Measurements from ENCODE around the gene TBC1D22B. TPM values are rescaled to one million over a fixed set of nuclear protein-coding genes. Genes with fewer than 3 reads are reported as not detected.

TBC1D22B gene
- total and polyA plus RNA-seq, 7 donors: 6.1 to 10.8 (median 7.2) TPM

- 85 to 87% methylated on average over 7 of the region's 7 CpGs for WGBS, 2 donors
- DNase-seq: no peak
Observed at GRCh38 chr6:37315157-37315515, 57.6 kb downstream of the TBC1D22B start.

GRCh38 chr6:37316071-37316470, 58.5 kb downstream of the TBC1D22B start:
- Histone ChIP-seq H3K27me3 (no peaks in the 10 kb centered on the region), H3K9me3 (no peaks in the 10 kb centered on the region), H3K4me1 (peaks cover 0 to 17% (median 14%) of the 10 kb centered on the region in 4 donors), H3K36me3 (peaks cover 10 to 78% (median 28%) of the 10 kb centered on the region in 4 donors), H3K27ac (no peak overlapping the region), H3K4me3 (no peak overlapping the region)
- TF ChIP-seq POLR2A (IDR thresholded peaks at IDR 0.05) (no peak), POLR2AphosphoS5 (IDR thresholded peaks at IDR 0.05) (no peak), EP300 (IDR thresholded peaks at IDR 0.05) (no peak)
- TF ChIP-seq, protein P1, sequence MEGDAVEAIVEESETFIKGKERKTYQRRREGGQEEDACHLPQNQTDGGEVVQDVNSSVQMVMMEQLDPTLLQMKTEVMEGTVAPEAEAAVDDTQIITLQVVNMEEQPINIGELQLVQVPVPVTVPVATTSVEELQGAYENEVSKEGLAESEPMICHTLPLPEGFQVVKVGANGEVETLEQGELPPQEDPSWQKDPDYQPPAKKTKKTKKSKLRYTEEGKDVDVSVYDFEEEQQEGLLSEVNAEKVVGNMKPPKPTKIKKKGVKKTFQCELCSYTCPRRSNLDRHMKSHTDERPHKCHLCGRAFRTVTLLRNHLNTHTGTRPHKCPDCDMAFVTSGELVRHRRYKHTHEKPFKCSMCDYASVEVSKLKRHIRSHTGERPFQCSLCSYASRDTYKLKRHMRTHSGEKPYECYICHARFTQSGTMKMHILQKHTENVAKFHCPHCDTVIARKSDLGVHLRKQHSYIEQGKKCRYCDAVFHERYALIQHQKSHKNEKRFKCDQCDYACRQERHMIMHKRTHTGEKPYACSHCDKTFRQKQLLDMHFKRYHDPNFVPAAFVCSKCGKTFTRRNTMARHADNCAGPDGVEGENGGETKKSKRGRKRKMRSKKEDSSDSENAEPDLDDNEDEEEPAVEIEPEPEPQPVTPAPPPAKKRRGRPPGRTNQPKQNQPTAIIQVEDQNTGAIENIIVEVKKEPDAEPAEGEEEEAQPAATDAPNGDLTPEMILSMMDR (IDR thresholded peaks at IDR 0.05): no peak
- intact Hi-C loops (cut with DNase I): no loop called here
- DNase-seq: no peak
- 94 to 97% methylated on average over 7 of the region's 7 CpGs for WGBS, 2 donors

More at GRCh38 chr6:37315157-37315515, 57.6 kb downstream of the TBC1D22B start:
- TF ChIP-seq EP300 (IDR thresholded peaks at IDR 0.05) (no peak), POLR2A (IDR thresholded peaks at IDR 0.05) (no peak), POLR2AphosphoS5 (IDR thresholded peaks at IDR 0.05) (no peak)
- TF ChIP-seq, protein P1 (IDR thresholded peaks at IDR 0.05): no peak
- no peak overlapping the region for H3K4me3 ChIP-seq
- H3K9me3 ChIP-seq: no peaks in the 10 kb centered on the region
- H3K27me3 ChIP-seq: no peaks in the 10 kb centered on the region
- peaks cover 10 to 70% (median 26%) of the 10 kb centered on the region in 4 donors for H3K36me3 ChIP-seq
- intact Hi-C loops (cut with DNase I): no loop called here
- no peak overlapping the region for H3K27ac ChIP-seq
- H3K4me1 ChIP-seq: peaks cover 0 to 17% (median 14%) of the 10 kb centered on the region in 4 donors

DNA sequence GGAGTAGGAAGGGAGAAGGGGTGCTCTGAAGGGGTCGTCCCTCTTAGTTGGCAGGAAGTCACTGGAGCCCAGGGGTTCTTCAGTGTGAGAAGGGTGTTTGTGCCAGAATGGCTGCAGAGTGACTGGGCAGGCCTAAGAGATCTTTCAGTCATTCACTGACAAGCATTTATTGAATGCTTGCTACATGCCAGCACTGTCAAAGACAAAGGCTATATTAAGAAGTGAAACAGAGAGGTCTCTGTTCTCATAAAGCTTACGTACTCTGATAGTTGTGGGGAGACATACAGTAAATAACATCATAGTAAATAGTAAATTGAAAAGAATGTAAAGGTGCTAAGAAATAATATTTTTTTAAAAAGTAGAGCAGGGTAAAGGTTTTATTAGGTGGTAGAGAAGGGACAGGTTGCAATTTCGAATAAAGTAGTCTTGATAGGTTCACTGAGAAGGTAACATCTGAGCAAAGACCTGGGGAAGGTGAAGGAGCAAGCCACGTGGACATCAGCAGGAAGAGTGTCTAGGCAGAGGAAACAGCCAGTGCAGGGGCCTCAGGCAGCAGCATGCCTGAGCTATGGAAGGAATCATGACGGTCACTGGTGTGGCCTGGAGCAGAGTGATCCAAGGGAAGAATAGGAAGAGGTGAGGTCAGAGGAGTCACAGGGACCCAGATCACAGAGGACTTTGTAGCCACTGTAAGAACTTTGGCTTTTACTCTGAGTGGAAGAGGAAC, 59.9 kb downstream of the TBC1D22B start:
- H3K27ac ChIP-seq: no peak overlapping the region
- H3K4me3 ChIP-seq: no peak overlapping the region
- intact Hi-C loops (cut with DNase I): no loop called here
- TF ChIP-seq POLR2AphosphoS5 (IDR thresholded peaks at IDR 0.05): no peak
- no peak for TF ChIP-seq POLR2A (IDR thresholded peaks at IDR 0.05)
- TF ChIP-seq EP300 (IDR thresholded peaks at IDR 0.05): no peak
- TF ChIP-seq, protein P1 (IDR thresholded peaks at IDR 0.05): no peak
- peaks cover 10 to 89% (median 28%) of the 10 kb centered on the region in 4 donors for H3K36me3 ChIP-seq
- H3K4me1 ChIP-seq: peaks cover 0 to 5% (median 1%) of the 10 kb centered on the region in 4 donors
- H3K9me3 ChIP-seq: no peaks in the 10 kb centered on the region
- DNase-seq: no peak
- WGBS, 2 donors: 92 to 95% methylated on average over 5 of the region's 5 CpGs
- no peaks in the 10 kb centered on the region for H3K27me3 ChIP-seq

- intact Hi-C loops (cut with DNase I): no loop called here
- Histone ChIP-seq H3K27me3 (no peaks in the 10 kb centered on the region), H3K27ac (no peak overlapping the region), H3K9me3 (no peaks in the 10 kb centered on the region), H3K4me1 (peaks cover 0 to 14% (median 13%) of the 10 kb centered on the region in 4 donors), H3K36me3 (peaks cover 3 to 78% (median 28%) of the 10 kb centered on the region in 4 donors), H3K4me3 (no peak overlapping the region)
- 91 to 95% methylated on average over 3 of the region's 3 CpGs for WGBS, 2 donors
- TF ChIP-seq EP300 (IDR thresholded peaks at IDR 0.05) (no peak), POLR2A (IDR thresholded peaks at IDR 0.05) (no peak), POLR2AphosphoS5 (IDR thresholded peaks at IDR 0.05) (no peak)
- TF ChIP-seq, protein P1 (IDR thresholded peaks at IDR 0.05): no peak
- DNase-seq: no peak
Observed at GRCh38 chr6:37319156-37319555, 61.6 kb downstream of the TBC1D22B start.
